ENCODE results near the gene AP2A2.
A peak's percentile ranks its signal among the peaks of the same experiment; 100 is the strongest.

AP2A2 gene

DNA sequence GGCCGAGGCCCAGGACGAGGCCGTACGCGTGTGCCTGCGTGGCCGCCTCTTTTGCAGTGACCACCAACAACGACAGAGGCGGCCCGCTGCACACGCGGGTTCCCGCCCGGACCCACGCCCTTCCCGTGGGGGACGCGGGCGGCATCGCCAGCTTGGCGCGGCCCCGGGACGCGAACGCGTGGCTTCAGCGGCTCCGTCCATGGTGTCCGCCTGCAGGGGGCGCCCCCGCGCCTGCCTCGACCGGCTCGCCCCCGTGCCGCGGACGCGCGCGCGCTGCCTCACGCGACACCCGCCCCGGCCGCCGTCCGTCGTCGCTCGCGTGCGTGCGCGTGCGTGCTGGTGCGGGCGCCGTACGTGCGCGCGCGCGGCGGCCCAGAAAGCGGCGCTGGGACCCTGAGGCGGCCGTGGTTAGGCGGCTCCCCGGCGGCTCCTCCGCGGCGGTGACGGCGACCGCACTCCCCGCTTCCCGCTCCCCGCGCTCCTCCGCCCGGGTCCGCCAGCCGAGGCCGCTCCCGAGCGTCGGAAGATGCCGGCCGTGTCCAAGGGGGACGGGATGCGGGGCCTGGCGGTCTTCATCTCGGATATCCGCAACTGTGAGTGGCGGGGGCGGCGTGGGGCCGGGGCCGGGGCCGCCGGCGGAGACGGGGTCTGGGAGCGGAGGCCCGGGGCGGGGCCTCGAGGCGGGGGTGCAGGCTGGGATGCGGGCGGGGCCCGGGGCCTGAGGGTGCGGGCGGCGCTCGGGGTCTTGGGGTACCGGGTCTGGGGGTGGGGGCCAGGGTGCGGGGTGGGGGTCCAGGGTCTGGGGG, at the start of gene AP2A2:
AP2A2 (plus strand) TSS at position 375 of the 806 bp plus-strand sequence; CDS start at position 527, 152 bp downstream.
- peak; percentile 87 for DNase-seq (ENCODE audit: low spot score)

DNA sequence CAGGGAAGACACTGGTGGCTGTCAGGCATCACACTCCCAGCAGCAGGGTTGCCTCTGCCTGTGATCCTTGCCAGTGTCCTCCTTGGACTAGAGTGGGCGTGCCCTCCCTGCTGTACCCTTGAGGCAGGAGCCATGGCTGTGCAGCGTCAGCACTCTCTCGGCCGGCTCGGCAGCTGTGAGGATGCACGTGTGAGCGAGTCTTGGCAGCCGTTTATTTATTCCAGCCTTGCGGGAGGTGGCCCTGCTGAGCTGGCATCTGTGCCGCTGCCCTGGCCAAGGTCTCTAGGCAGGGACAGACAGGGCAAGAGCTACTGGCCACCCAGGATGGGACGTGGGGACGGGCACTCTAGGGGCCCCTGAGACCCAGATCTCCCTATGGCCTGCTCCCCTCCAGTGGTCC, 49.1 kb upstream of the AP2A2 start:
- DNase-seq (ENCODE audit: low spot score): no peak

DNA sequence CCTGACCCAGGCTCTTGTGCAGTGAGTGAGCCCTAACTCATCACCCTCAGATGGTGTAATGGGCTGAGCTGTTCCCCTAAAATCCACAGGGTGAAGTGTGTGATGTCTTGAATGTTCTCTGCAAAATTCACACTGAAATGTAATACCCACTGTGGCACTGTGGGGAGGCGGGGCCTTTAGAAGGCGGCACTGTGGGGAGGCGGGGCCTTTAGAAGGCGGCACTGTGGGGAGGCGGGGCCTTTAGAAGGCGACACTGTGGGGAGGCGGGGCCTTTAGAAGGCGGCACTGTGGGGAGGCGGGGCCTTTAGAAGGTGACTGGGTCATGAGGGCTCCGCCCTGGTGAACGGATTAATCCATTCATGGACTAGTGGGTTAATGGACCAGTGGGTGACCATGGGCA, 48.1 kb upstream of the AP2A2 start:
- no peak for DNase-seq (ENCODE audit: low spot score)

DNA sequence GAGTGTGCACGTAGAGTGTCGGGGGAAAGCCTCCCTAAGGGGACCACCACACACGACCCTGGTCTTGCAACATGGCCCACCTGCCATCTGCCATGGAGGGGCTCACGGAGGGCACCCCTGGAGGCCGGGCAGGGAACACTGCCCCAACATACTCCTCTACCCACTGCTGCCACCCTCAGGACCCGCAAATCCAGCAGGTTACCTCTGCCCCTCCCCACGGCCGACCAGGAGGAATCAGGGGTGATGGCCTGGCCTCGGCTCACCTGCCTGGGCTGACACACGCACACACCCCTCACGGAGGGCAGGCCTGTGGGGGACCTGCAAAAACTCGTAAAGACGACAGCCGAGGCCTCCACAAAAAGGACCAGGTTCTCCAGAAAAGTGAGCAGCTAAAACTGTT, 45.2 kb upstream of the AP2A2 start:
- DNase-seq (ENCODE audit: low spot score): no peak

DNA sequence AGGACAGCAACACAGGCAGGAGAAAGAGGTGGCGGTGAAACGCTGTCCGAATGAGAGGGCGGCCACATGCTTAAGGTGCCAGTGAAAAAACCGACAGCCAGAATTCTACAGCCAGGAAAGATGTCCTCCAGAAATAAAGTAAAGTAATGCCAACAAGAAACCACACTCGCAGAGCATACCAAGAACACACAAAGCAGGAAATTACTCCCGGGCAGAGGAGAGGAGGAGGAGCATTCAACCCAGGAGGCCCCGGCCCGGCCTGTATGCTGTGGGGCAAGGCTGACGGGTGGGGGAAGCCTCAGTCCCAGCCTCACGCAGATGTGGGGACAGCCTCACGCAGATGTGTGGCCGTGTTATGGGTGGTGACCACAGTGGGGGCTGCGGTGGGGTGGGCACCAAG, 43.1 kb upstream of the AP2A2 start:
- no peak for DNase-seq (ENCODE audit: low spot score)

DNA sequence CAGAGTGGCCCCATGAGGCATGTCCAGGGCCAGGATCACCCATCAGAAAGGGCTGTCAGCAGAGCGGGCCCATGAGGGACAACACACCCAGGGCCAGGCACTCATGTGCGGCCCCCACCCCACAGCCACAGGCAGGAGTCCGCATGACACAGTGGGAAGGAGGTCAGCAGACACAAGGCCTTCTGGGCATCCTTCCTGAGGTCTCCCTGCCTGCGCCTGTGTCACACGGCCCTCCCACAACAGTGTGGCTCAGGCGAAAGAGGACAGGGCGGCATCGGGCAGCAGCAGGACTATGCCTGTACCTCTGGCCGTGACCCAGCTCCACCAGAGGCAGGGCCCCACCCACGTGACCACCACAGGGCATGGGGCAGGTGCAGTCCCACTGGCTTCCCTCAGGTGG, 42.1 kb upstream of the AP2A2 start:
- DNase-seq (ENCODE audit: low spot score): no peak

DNA sequence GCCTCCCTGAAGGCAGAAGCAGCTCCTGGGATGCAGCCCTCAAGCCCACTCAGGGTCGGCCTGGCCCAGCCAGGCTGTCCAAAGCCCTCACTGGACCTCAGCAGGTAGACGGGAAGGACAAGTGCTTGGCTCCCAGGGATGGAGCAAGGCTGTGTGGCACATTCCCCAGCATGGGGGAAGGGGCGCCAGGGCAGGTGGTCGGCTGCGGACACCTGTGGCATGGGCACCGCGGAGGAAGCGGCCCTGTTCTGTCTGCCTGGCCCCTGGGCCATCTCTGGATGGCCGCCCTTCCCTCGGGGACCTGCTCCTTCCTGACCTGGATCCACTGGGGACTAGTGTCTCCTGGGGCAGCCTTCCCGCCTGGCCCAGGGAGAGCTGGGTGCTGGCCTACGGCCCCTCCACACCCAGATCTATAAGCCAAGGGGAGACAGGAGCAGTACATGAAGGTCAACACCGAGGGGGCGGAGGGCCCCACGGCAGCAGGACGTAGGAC, 41.0 kb upstream of the AP2A2 start:
- DNase-seq (ENCODE audit: low spot score): no peak

DNA sequence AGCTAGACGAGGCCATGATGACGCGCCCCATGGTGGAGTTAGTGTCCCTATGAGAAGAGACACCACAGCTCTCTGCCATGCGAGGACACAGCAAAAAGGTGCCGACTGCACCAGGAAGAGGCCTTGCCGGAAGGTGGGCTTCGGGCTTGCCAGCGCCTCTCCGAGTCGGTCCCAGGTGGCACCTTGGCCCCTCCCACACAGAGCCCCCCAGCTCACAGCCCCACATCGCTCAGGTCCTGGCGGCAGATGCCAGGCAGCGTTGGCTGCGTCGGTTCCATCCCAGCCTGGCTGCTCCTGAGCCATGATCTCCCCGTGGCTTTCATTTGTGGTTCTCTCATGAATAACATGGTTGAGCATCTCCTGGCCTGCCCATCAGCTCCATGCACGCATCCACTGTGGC, 39.1 kb upstream of the AP2A2 start:
- DNase-seq (ENCODE audit: low spot score): no peak

DNA sequence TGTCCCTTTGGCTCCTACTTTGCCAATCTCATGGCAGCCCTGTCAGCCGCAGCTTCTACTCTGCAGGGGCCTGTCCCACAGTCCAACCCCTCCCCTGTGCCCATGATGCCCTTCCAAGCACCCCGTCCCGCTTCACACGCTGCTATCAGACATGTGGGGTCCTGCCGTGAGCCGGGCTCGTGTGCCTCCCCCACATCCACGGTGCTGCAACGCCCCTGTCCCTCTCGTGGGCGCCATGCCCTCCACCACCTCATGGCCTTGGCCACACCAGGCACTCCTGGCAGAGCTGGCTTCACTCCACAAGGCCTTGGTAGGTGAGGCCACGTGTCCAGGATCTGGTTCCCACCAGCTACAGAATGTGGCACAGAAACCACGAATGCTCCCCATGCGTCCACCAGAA, 38.1 kb upstream of the AP2A2 start:
- no peak for DNase-seq (ENCODE audit: low spot score)

DNA sequence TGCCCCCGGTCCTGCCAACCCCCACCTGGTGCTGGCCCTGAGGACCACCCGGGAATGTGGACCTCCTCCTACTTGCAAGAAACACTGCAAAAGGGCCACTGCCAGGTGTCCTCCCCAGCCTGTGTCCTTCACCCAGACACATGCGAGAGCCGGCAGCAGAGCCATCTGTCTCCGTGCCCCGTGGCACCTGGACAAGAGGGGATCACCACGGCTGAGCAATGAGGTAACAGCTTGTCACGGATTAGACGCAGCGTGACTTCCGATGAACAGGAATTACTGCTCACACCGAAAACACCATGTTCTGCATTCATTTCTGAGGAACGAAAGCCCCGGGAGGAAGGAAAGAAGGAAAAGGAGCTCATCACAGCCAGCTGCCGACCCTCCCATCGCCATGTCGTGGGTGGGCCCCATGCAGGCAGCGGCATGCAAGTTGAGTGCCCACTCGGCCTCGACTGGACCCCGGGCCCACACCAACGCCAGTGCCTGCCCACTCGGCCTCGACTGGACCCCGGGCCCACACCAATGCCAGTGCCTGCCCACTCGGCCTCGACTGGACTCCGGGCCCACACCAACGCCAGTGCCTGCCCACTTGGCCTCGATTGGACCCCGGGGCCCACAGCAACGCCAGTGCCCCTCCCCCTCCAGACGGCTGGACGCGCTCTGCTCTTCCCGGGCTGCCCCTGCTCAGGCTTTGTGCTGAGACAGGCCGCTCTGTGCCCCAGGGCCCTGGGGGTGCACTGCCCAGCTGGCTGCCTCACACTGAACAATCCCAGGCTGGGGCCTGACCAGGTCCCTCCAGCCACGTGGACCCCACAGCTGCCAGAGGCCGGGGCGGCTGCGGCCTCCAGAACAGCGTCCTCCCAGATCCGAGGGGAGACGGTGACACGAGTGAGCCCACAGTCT, 37.1 kb upstream of the AP2A2 start:
- DNase-seq (ENCODE audit: low spot score): no peak

DNA sequence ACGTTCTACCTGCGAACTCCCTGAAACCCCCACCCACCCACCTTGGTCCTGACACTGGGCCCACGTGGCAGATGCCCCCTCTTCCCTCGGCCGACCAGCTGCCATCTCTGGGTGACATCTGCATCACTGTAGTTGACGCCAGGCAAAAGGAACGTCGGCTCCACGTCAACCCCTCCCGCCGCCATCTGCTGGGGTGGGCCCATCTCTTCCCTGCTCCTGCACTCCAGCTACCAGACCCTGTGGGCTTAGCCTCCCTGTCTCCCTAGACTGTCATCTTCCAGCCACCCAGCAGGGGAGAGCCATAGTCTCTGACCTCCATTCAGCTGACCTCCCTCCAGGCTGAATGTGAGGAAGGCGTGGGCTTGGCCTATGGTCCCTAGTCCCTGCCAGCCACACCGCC, 36.4 kb upstream of the AP2A2 start:
- DNase-seq (ENCODE audit: low spot score): no peak

DNA sequence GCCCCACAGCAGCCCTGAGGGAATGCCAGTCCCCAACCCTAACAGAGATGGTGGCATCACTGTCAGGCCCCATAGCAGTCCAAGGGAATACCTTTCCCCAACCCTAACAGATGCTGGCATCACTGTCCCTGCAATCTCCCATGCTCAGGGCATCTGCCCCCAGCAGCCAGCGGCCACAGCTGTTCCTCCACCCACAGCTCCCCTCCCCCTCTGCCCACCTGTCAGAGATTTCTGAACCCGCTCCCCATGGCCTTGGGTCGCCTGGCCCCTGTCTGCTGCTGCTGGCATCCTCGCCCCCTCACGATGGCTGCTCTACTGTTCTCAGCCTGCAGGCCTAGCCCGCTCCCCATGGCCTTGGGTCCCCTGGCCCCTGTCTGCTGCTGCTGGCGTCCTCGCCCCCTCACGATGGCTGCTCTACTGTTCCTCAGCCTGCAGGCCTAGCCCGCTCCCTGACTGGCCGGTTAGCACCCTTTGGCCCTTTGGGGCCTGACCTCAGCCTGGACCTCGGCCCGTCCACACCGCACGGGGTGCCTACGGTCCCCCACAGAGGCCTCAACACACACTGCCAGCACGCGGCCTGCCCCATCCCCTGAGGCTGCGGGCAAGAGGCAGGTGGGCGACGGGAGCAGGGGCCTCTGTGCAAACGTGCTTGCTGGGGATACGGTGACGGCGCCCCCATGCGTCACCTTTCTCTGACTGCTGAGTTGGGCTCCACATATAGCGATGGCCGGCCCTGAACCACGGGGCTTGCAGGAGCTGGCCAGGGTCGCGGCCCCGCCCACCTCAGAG, 35.8 kb upstream of the AP2A2 start:
- no peak for DNase-seq (ENCODE audit: low spot score)

DNA sequence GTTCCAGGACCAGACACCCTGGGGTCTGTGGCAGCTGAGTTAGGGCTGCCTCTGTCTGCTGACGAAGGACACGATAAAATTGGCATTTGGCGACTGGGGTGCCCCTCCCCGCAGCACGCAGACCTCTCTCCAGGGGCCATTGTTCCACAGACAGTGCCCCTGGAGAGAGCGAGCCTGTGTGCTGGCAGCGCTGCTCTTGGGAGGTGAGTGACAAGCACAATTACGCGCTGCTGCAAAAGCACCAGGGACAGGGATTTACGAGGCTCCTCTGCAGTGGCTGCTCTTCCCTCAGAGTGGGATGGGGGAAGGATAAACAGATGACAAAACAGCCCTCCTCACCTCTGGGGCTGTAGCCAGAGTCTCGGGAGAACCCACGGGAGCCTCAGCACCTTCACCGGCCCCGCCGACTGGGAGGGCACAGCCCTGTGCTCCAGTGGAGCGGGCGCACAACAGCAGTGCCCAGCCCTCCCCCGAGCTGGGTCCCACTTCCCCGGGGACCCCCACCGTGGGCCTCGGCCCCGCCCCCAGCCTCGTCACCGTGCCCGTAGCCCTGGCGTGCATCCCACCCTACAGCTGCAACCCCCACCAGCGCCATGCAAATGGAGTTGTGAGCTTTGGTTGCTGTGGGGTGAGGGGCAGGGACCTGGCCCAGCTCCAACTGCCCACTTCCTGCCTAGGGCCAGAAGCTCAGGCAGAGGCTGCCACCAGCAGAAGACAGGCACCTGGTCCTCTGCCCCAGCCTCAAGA, 34.7 kb upstream of the AP2A2 start:
- no peak for DNase-seq (ENCODE audit: low spot score)

DNA sequence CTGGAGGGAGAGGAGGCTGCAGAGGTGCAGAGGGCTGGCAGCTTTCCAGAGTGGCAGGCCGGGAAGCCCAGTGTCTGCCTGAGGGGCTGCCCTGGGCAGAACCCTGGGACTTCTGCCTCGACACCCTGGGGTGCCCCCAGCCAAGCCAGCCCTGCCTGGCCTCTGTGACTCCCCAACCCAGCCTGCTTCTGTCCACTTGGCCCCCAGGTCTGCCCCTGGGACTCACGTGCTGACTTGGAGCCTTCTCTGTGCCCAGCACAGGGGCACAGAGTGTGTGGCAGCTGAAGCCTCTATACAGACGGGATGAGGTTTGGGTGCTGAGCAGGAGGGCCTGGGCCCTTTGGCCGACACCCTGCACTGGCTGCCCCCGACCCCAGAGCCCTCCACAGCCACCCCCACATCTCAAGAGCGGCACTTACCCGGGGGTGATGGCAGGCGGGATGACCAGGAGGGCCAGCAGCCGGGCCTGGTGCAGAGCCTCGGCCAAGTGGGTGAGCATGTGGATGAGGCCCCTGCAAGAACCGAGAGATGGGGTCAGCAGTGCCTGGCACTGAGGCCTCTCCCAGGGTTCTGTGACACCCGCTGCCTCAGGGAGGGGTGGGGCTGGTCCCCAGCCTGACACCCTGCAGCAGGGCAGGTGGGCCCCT, 32.5 kb upstream of the AP2A2 start:
- DNase-seq (ENCODE audit: low spot score): no peak

DNA sequence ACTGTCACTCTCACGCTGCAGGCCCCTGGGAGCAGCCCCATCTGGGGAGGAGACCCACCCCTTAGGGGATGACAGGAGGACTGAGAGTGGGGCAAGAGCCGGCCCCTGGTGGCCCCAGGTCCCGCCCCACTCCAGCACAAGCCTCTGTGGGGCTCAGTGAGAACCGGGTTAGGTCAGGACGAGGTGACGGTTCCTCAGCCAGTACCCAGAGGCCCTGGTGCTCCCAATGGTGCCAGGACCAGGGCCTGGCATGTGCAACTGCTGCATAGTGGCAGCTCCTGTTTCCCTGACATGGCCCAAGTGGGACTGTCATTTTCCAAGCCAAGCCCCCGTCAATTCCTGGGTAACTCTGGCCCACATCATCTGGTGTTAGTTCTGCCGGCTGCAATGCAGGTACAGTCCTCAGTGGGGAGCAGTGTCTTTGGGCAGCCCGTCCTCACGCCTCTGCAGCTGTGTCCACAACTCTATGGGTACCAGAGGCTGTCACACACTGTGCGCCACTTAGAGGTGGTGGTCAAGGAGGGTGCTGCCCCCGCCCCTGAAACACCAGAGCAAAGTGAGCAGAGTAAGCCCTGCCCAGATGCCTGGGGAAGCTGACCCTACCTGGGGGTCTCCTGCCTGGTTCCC, 31.0 kb upstream of the AP2A2 start:
- DNase-seq (ENCODE audit: low spot score): no peak

DNA sequence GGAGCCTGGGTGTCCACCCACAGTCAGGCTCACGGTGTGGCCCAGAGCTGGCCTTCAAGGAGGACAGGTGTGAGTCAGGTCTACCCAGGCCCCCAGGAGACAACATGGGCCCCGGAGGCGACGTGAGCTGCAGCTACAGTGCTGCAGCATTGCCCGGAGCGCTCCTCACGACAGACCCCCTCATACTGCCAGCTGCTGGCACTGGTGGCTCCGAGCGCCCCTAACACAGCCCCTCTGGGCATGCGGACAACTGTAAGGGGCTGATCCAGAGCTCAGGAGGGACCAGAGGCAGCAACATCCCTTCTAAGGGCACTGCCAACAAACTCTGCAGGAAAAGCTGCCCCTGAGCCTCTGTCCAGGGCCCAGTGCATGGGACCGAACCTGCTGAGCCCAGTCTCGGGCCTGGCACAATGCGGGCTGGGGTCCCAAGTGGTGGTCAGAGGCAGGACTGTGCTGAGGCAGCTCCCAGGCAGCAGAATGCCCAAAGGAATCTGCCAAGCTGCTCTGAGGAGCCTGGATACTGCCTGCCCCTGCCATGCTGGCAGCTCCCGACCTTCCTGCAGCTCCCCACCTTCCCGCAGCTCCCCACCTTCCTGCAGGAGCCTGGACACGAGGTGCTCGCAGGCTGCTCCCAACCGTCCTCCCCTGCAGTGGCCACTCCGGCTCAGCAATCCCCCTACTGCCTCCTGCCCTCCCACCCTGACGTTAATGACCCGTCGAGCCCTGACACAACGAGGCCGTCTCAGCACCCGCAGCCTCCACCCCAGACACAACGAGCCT, 30.1 kb upstream of the AP2A2 start:
- DNase-seq (ENCODE audit: low spot score): no peak

DNA sequence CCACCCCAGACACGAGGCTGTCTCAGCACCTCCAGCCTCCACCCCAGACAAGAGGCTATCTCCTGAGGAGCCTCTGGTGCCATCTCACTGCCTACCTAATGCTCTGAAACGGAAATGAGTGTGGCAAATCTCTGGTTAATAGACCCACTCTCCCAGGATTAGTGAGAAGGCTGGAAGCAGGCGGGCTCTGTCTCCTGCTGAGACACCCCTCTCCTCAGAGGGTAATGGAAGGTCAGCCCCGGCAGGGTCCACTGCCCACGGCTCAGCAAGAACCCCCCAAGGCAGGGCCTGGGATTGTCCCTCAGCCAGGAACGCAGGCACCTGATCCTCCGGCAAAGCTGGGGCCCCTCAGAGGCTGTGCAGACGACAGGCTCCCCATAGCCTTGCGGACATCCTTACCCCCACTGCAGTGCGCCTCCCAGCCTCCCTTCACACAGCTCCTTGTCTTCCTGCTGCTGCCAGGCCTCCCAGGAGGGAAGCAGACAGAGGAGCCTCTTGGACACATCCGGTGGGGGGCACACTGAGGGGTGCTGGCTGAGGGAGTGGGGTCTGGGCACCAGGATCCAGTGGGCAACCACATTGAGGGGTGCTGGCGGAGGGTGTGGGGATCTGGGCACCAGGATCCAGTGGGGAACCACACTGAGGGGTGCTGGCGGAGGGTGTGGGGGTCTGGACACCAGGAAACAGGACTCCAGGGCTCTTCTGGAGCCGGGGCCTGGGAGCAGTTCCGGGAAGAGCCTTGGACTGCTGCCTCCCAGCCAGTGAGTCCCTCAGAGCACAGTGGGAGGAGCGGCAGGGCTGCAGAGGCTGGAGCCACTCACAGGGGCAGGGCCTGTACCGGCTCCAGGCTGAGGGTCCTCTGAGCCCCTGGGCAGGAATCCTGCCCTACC, 28.2 kb upstream of the AP2A2 start:
- DNase-seq (ENCODE audit: low spot score): no peak

DNA sequence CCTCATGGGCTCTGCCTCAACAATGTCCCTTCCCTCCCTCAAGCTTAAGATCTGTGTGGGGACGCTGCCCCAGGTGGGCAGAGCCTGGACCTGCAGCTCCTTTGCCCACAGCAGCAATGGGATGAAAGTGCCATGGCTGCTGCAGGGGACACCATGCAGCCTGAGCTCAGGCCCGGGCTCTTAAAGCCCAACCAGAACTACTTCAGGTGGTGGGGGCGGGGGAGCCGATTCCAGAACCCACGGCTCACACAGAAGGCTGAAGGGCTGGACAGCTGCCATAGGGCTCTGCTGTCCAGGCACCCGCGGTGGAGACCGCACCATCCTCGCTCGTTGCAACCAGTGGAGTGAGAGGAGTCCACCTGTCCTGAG, 27.5 kb upstream of the AP2A2 start:
- DNase-seq (ENCODE audit: low spot score): no peak

All from putamen (tissue), 1 donor.